Trophoblast cell (in vitro differentiated cells and primary cell): ENCODE results near the gene TTLL10.
A peak's percentile ranks its signal among the peaks of the same experiment; 100 is the strongest.

Experiments
- DNase-seq, 2 donors: peaks; one replicate each; pipeline ENCODE4 v3.0.0-alpha.2; 2016
- H2AFZ ChIP-seq: 2 replicates; pipeline ENCODE4 v1.6.1; 2013; ENCODE audit warnings: low read length, moderate library complexity, mild to moderate bottlenecking; ENCODE audit not compliant: insufficient read depth, poor library complexity
- H2AK5ac ChIP-seq: 2 replicates; pipeline ENCODE4 v1.6.1; 2013; ENCODE audit warnings: mild to moderate bottlenecking, low read length
- H2BK120ac ChIP-seq: 2 replicates; pipeline ENCODE4 v1.6.1; 2013; ENCODE audit warnings: low read length, mild to moderate bottlenecking, moderate library complexity; ENCODE audit not compliant: insufficient read depth, poor library complexity
- H2BK12ac ChIP-seq: 2 replicates; pipeline ENCODE4 v1.6.1; 2013; ENCODE audit warnings: mild to moderate bottlenecking, low read length, moderate library complexity
- H2BK5ac ChIP-seq: 2 replicates; pipeline ENCODE4 v1.6.1; 2013; ENCODE audit warnings: low read length, low read depth, moderate library complexity, mild to moderate bottlenecking; ENCODE audit not compliant: poor library complexity
- H3K14ac ChIP-seq: 2 replicates; pipeline ENCODE4 v1.6.1; 2013; ENCODE audit warnings: mild to moderate bottlenecking, low read length
- H3K18ac ChIP-seq: 2 replicates; pipeline ENCODE4 v1.6.1; 2013; ENCODE audit warnings: mild to moderate bottlenecking, low read length
- H3K23ac ChIP-seq: 2 replicates; pipeline ENCODE4 v1.6.1; 2013; ENCODE audit warnings: low read length
- H3K27ac ChIP-seq: 2 replicates; pipeline ENCODE4 v1.5.1; 2013; ENCODE audit warnings: low read depth, mild to moderate bottlenecking, inconsistent platforms, low read length, moderate library complexity
- H3K27me3 ChIP-seq: 2 replicates; pipeline ENCODE4 v1.6.1; 2013; ENCODE audit warnings: inconsistent platforms, mild to moderate bottlenecking, low read length, moderate library complexity; ENCODE audit not compliant: insufficient read depth
- H3K36me3 ChIP-seq, 2 experiments: 1 replicate in 1 of 2; 2 replicates in 1 of 2; pipeline ENCODE4 v1.6.1; 2013; ENCODE audit warnings: low read length in 2 of 2, mild to moderate bottlenecking in 2 of 2, moderate library complexity in 1 of 2; ENCODE audit not compliant: insufficient read depth in 2 of 2, control insufficient read depth in 1 of 2
- H3K4ac ChIP-seq: 2 replicates; pipeline ENCODE4 v1.6.1; 2013; ENCODE audit warnings: low read depth, mild to moderate bottlenecking, low read length, moderate library complexity
- H3K4me1 ChIP-seq, 2 experiments: 1 replicate in 1 of 2; 2 replicates in 1 of 2; pipeline ENCODE4 v1.6.1; 2013; ENCODE audit warnings: low read length in 2 of 2, mild to moderate bottlenecking in 2 of 2, moderate library complexity in 1 of 2; ENCODE audit not compliant: insufficient read depth in 2 of 2, control insufficient read depth in 1 of 2
- H3K4me2 ChIP-seq: 2 replicates; pipeline ENCODE4 v1.6.1; 2013; ENCODE audit warnings: inconsistent platforms, mild to moderate bottlenecking, low read length, moderate library complexity
- H3K4me3 ChIP-seq: 2 replicates; pipeline ENCODE4 v1.5.1; 2013; ENCODE audit warnings: mild to moderate bottlenecking, low read depth, low read length, inconsistent platforms
- H3K79me1 ChIP-seq: one replicate; pipeline ENCODE4 v1.6.1; 2013; ENCODE audit warnings: low read length
- H3K79me2 ChIP-seq: 2 replicates; pipeline ENCODE4 v1.6.1; 2013; ENCODE audit warnings: low read length, mild to moderate bottlenecking; ENCODE audit not compliant: control insufficient read depth, insufficient read depth, poor library complexity
- H3K9ac ChIP-seq: 2 replicates; pipeline ENCODE4 v1.6.1; 2013; ENCODE audit warnings: mild to moderate bottlenecking, low read length
- H3K9me3 ChIP-seq: 2 replicates; pipeline ENCODE4 v1.6.1; 2013; ENCODE audit warnings: low read depth, mild to moderate bottlenecking, control low read depth, inconsistent platforms, low read length; ENCODE audit not compliant: insufficient read depth
- H4K12ac ChIP-seq: 2 replicates; pipeline ENCODE4 v1.6.1; 2013; ENCODE audit warnings: low read depth, mild to moderate bottlenecking, low read length, moderate library complexity
- H4K8ac ChIP-seq: 2 replicates; pipeline ENCODE4 v1.6.1; 2013; ENCODE audit warnings: low read depth, mild to moderate bottlenecking, low read length, moderate library complexity
- H4K91ac ChIP-seq: one replicate; pipeline ENCODE4 v1.6.1; 2013; ENCODE audit warnings: low read depth, mild to moderate bottlenecking, low read length, moderate library complexity
- WGBS: extraction: QIAGEN DNeasy Blood & Tissue Kit; methylation state at CpG from one replicate; pipeline ENCODE4 v1.1.7; 2013; ENCODE audit warnings: missing lambda C conversion rate; ENCODE audit not compliant: insufficient read length, insufficient coverage; ENCODE audit errors: extremely low coverage; 5-methylcytosine and 5-hydroxymethylcytosine counted together

Gene TTLL10

GRCh38 chr1:1164361-1164700, 9.3 kb upstream of the TTLL10 start:
- no peak overlapping the region for H4K12ac ChIP-seq
- no peak overlapping the region for H3K4ac ChIP-seq
- no peak overlapping the region for H3K4me2 ChIP-seq
- H4K8ac ChIP-seq, result no peak overlapping the region
- WGBS, result no CpG with 5 or more reads among the region's 26 CpGs
- H3K79me2 ChIP-seq, result no peaks in the 10 kb centered on the region
- no peaks in the 10 kb centered on the region for H3K79me1 ChIP-seq
- H3K9ac ChIP-seq, result no peak overlapping the region
- no peak overlapping the region for H3K18ac ChIP-seq
- H3K9me3 ChIP-seq, result peaks cover 10% of the 10 kb centered on the region
- no peaks in the 10 kb centered on the region for H3K36me3 ChIP-seq
- no peak overlapping the region for H3K4me3 ChIP-seq
- H2AFZ ChIP-seq, result no peak overlapping the region
- H2BK12ac ChIP-seq, result no peak overlapping the region
- no peak overlapping the region for H2BK120ac ChIP-seq
- no peaks in the 10 kb centered on the region for H3K27me3 ChIP-seq
- H3K23ac ChIP-seq, result no peak overlapping the region
- no peak for DNase-seq
- no peak overlapping the region for H3K14ac ChIP-seq
- no peaks in the 10 kb centered on the region for H3K4me1 ChIP-seq
- no peak overlapping the region for H4K91ac ChIP-seq
- no peak overlapping the region for H2AK5ac ChIP-seq
- no peak overlapping the region for H3K27ac ChIP-seq
- H2BK5ac ChIP-seq, result no peak overlapping the region

- Histone ChIP-seq H2BK12ac (no peak overlapping the region), H3K9me3 (peaks cover 8% of the 10 kb centered on the region), H3K14ac (no peak overlapping the region), H2AFZ (no peak overlapping the region), H3K79me2 (no peaks in the 10 kb centered on the region), H3K4ac (no peak overlapping the region), H4K91ac (no peak overlapping the region), H3K4me2 (no peak overlapping the region), H3K4me1 (no peaks in the 10 kb centered on the region), H3K27ac (no peak overlapping the region), H3K27me3 (no peaks in the 10 kb centered on the region), H3K36me3 (no peaks in the 10 kb centered on the region), H3K4me3 (no peak overlapping the region), H2BK5ac (no peak overlapping the region), H2AK5ac (no peak overlapping the region), H4K8ac (no peak overlapping the region), H3K79me1 (no peaks in the 10 kb centered on the region), H3K23ac (no peak overlapping the region), H3K18ac (no peak overlapping the region), H2BK120ac (no peak overlapping the region), H3K9ac (no peak overlapping the region), H4K12ac (no peak overlapping the region)
- no CpG with 5 or more reads among the region's 48 CpGs for WGBS
- peak in 1 of 2 donors; percentile 34 for DNase-seq
Observed at GRCh38 chr1:1164701-1165451, 8.8 kb upstream of the TTLL10 start.

GRCh38 chr1:1165485-1165884, 8.2 kb upstream of the TTLL10 start:
- no CpG with 5 or more reads among the region's 12 CpGs for WGBS
- H4K12ac ChIP-seq, result no peak overlapping the region
- no peak overlapping the region for H3K4ac ChIP-seq
- no peak overlapping the region for H2BK5ac ChIP-seq
- no peaks in the 10 kb centered on the region for H3K27me3 ChIP-seq
- no peak overlapping the region for H3K27ac ChIP-seq
- H3K4me1 ChIP-seq, result no peaks in the 10 kb centered on the region
- no peak overlapping the region for H3K9ac ChIP-seq
- no peak overlapping the region for H2BK12ac ChIP-seq
- no peak overlapping the region for H3K23ac ChIP-seq
- H3K4me2 ChIP-seq, result no peak overlapping the region
- H3K36me3 ChIP-seq, result no peaks in the 10 kb centered on the region
- no peak overlapping the region for H4K91ac ChIP-seq
- DNase-seq, result no peak
- no peak overlapping the region for H4K8ac ChIP-seq
- H3K14ac ChIP-seq, result no peak overlapping the region
- no peak overlapping the region for H3K4me3 ChIP-seq
- H3K79me1 ChIP-seq, result no peaks in the 10 kb centered on the region
- H3K18ac ChIP-seq, result no peak overlapping the region
- no peak overlapping the region for H2BK120ac ChIP-seq
- H2AK5ac ChIP-seq, result no peak overlapping the region
- H2AFZ ChIP-seq, result no peak overlapping the region
- H3K79me2 ChIP-seq, result no peaks in the 10 kb centered on the region
- H3K9me3 ChIP-seq, result peaks cover 7% of the 10 kb centered on the region

GRCh38 chr1:1165900-1166421, 7.7 kb upstream of the TTLL10 start:
- Histone ChIP-seq H3K27ac (no peak overlapping the region), H3K18ac (no peak overlapping the region), H3K36me3 (no peaks in the 10 kb centered on the region), H3K4me2 (no peak overlapping the region), H3K4me3 (no peak overlapping the region), H4K8ac (no peak overlapping the region), H2AFZ (no peak overlapping the region), H4K91ac (no peak overlapping the region), H3K9me3 (peaks cover 5% of the 10 kb centered on the region), H2BK5ac (no peak overlapping the region), H4K12ac (no peak overlapping the region), H3K14ac (no peak overlapping the region), H2AK5ac (no peak overlapping the region), H3K79me2 (no peaks in the 10 kb centered on the region), H3K27me3 (no peaks in the 10 kb centered on the region), H3K4ac (no peak overlapping the region), H3K4me1 (no peaks in the 10 kb centered on the region), H2BK120ac (no peak overlapping the region), H3K79me1 (no peaks in the 10 kb centered on the region), H3K9ac (no peak overlapping the region), H2BK12ac (no peak overlapping the region), H3K23ac (no peak overlapping the region)
- DNase-seq, result no peak
- WGBS, result no CpG with 5 or more reads among the region's 23 CpGs
